ENCODE measurements around the gene PIGU. TPM values are rescaled to one million over a fixed set of nuclear protein-coding genes. Genes with fewer than 3 reads are reported as not detected.

PIGU gene
- polyA plus RNA-seq, 1 of the 3 experiments (the other 2 are of a cell fraction): 40.3 TPM

GRCh38 chr20:34552569-34552968, 124.3 kb downstream of the PIGU start:
- H3K27ac ChIP-seq (ENCODE audit: low read depth in 2 of 2, low read length in 1 of 2): no peak overlapping the region
- ChIA-PET CTCF (no interaction called here), POLR2A (no interaction called here)
- H3F3A ChIP-seq (replicated peaks; ENCODE audit: insufficient read depth): no peaks in the 10 kb centered on the region
- WGBS (ENCODE audit: low lambda C conversion rate): 93% methylated on average over 6 of the region's 6 CpGs
- no peaks in the 10 kb centered on the region for H3K9me2 ChIP-seq
- H3K4me3 ChIP-seq (ENCODE audit: low read depth in 2 of 2, low read length in 1 of 2): no peak overlapping the region
- no peaks in the 10 kb centered on the region for H3K9me3 ChIP-seq
- no peaks in the 10 kb centered on the region for H3K36me3 ChIP-seq (replicated peaks in 1 of 2; ENCODE audit: control insufficient read depth in 1 of 2, insufficient read depth in 2 of 2, low read length in 1 of 2)
- H3K79me2 ChIP-seq (ENCODE audit: insufficient read depth): no peaks in the 10 kb centered on the region
- no peak overlapping the region for H2AFZ ChIP-seq (ENCODE audit: low read depth)
- TF ChIP-seq RXRA (IDR thresholded peaks at IDR 0.05; ENCODE audit: borderline replicate concordance, low read depth): no peak
- peaks cover 0 to 3% of the 10 kb centered on the region in 2 experiments; a peak in 1 of 4 replicates for H3K4me1 ChIP-seq (ENCODE audit: control insufficient read depth in 1 of 2, insufficient read depth in 2 of 2, low read depth in 1 of 2, low read length in 1 of 2)
- H4K20me1 ChIP-seq (ENCODE audit: insufficient read depth): no peaks in the 10 kb centered on the region
- no peaks in the 10 kb centered on the region for H3K27me3 ChIP-seq (ENCODE audit: insufficient read depth)
- no peak for DNase-seq
- no peak overlapping the region for H3K4me2 ChIP-seq
- H3K9ac ChIP-seq: no peak overlapping the region

DNA sequence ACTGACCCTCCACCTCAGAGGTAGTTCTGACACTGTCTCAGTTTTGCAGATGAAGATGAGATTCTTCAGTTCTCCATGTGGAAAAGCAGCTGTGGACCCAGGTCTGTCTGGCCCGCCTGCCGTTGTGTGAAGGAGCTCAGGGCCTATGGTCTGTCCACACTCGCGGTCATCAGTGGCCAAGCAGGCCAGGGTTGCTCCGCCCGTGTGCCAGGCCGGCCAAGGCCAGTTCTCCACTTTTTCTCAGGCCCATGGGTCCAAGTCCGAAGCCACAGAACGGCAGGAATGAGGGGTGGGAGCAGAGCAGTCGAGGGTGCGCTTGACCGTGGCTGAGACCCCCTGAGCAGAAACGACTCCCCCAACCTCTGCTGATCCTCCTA, 127.0 kb downstream of the PIGU start:
- Histone ChIP-seq H3K27me3 (ENCODE audit: insufficient read depth) (no peaks in the 10 kb centered on the region), H4K20me1 (ENCODE audit: insufficient read depth) (no peaks in the 10 kb centered on the region), H2AFZ (ENCODE audit: low read depth) (no peak overlapping the region), H3K4me3 (ENCODE audit: low read depth in 2 of 2, low read length in 1 of 2) (no peak overlapping the region), H3K9ac (no peak overlapping the region), H3K4me2 (no peak overlapping the region), H3K79me2 (ENCODE audit: insufficient read depth) (no peaks in the 10 kb centered on the region), H3K9me3 (no peaks in the 10 kb centered on the region), H3K4me1 (ENCODE audit: control insufficient read depth in 1 of 2, insufficient read depth in 2 of 2, low read depth in 1 of 2, low read length in 1 of 2) (peaks cover 0 to 3% of the 10 kb centered on the region in 2 experiments; a peak in 1 of 4 replicates), H3K27ac (ENCODE audit: low read depth in 2 of 2, low read length in 1 of 2) (no peak overlapping the region), H3K9me2 (no peaks in the 10 kb centered on the region), H3K36me3 (replicated peaks in 1 of 2; ENCODE audit: control insufficient read depth in 1 of 2, insufficient read depth in 2 of 2, low read length in 1 of 2) (no peaks in the 10 kb centered on the region), H3F3A (replicated peaks; ENCODE audit: insufficient read depth) (no peaks in the 10 kb centered on the region)
- WGBS (ENCODE audit: low lambda C conversion rate): 83% methylated on average over 1 of the region's 13 CpGs
- no peak for DNase-seq
- TF ChIP-seq EZH2phosphoT487 (IDR thresholded peaks at IDR 0.05; ENCODE audit: borderline replicate concordance, low read depth): no peak
- no peak for TF ChIP-seq SMC3 (IDR thresholded peaks at IDR 0.05; ENCODE audit: low read depth, low read length)
- TF ChIP-seq MXI1 (IDR thresholded peaks at IDR 0.05; ENCODE audit: low read depth, low read length): no peak
- no peak for TF ChIP-seq EP300 (IDR thresholded peaks at IDR 0.05; ENCODE audit: borderline replicate concordance in 1 of 2, low read depth in 1 of 2, low read length in 1 of 2)
- TF ChIP-seq TEAD4 (IDR thresholded peaks at IDR 0.05; ENCODE audit: borderline replicate concordance, insufficient read depth): no peak
- no peak for TF ChIP-seq FOXM1 (IDR thresholded peaks at IDR 0.05; ENCODE audit: low read depth)
- no peak for TF ChIP-seq IRF3 (IDR thresholded peaks at IDR 0.05; ENCODE audit: low read depth, low read length)
- TF ChIP-seq, protein P1, sequence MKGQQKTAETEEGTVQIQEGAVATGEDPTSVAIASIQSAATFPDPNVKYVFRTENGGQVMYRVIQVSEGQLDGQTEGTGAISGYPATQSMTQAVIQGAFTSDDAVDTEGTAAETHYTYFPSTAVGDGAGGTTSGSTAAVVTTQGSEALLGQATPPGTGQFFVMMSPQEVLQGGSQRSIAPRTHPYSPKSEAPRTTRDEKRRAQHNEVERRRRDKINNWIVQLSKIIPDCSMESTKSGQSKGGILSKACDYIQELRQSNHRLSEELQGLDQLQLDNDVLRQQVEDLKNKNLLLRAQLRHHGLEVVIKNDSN (IDR thresholded peaks at IDR 0.05; ENCODE audit: borderline replicate concordance, low read depth): no peak
- POLR2A ChIA-PET: no interaction called here
- CTCF ChIA-PET: interaction anchor here (1.0 to 1.4 kb wide), 2 partner anchors 11 to 13 kb away, joined by 3 to 4 read pairs; no protein-coding TSS in a partner anchor
